Measurements from ENCODE around the gene CD81.

The CD81 gene

GRCh38 chr11:2439820-2440219, 62.7 kb downstream of the CD81 start:
- no peak for DNase-seq (ENCODE audit: low spot score)

GRCh38 chr11:2440646-2441045, 63.5 kb downstream of the CD81 start:
- no peak for DNase-seq (ENCODE audit: low spot score)

GRCh38 chr11:2441171-2441570, 64.1 kb downstream of the CD81 start:
- DNase-seq (ENCODE audit: low spot score) = no peak

GRCh38 chr11:2442589-2442988, 65.5 kb downstream of the CD81 start:
- DNase-seq (ENCODE audit: low spot score) = no peak

- DNase-seq (ENCODE audit: low spot score) = no peak
Measured at GRCh38 chr11:2443406-2443805, 66.3 kb downstream of the CD81 start.

- DNase-seq (ENCODE audit: low spot score) = no peak
Measured at GRCh38 chr11:2443881-2444820, 67.0 kb downstream of the CD81 start, which contains the start of gene TRPM5. Gene TRPM5, minus strand, starts transcription at chr11:2444514. Its CDS starts 21,478 bp downstream, at chr11:2423036.

- no peak for DNase-seq (ENCODE audit: low spot score)
Measured at GRCh38 chr11:2444821-2445745, 68.0 kb downstream of the CD81 start, which contains the start of gene KCNQ1. Gene KCNQ1, plus strand, starts transcription at chr11:2445008. Its CDS starts 91 bp downstream, at chr11:2445099.

GRCh38 chr11:2445746-2446551, 68.8 kb downstream of the CD81 start:
- DNase-seq (ENCODE audit: low spot score) = no peak

GRCh38 chr11:2446590-2447252, 69.6 kb downstream of the CD81 start:
- no peak for DNase-seq (ENCODE audit: low spot score)

Measured in cerebellar cortex (tissue), 1 donor.